Spinal cord (tissue), 10 donors: ENCODE results near the gene STARD3. TPM values are rescaled to one million over a fixed set of nuclear protein-coding genes. Genes with fewer than 3 reads are reported as not detected.

ENCODE experiments used
- DNase-seq, 6 donors: peaks; one replicate each; pipeline versions ENCODE4 v3.0.0 to v3.0.0-alpha.2; 2013 to 2015; ENCODE audit warnings: low spot score in 6 of 6, low read depth in 4 of 6
- H3K27ac ChIP-seq: one replicate; pipeline ENCODE4 v1.5.1; 2013; ENCODE audit warnings: low read depth, low read length, control low read depth
- H3K27me3 ChIP-seq: one replicate; pipeline ENCODE4 v1.6.1; 2013; ENCODE audit warnings: low read length; ENCODE audit not compliant: control insufficient read depth, insufficient read depth
- H3K36me3 ChIP-seq: one replicate; pipeline ENCODE4 v1.6.1; 2013; ENCODE audit warnings: low read length; ENCODE audit not compliant: control insufficient read depth, insufficient read depth
- H3K4me1 ChIP-seq: one replicate; pipeline ENCODE4 v1.6.1; 2013; ENCODE audit warnings: low read length; ENCODE audit not compliant: control insufficient read depth, insufficient read depth
- H3K4me3 ChIP-seq: one replicate; pipeline ENCODE4 v1.5.1; 2013; ENCODE audit warnings: low read depth, low read length, control low read depth
- H3K9me3 ChIP-seq: one replicate; pipeline ENCODE4 v1.6.1; 2013; ENCODE audit warnings: low read length; ENCODE audit not compliant: control insufficient read depth, insufficient read depth
- WGBS: methylation state at CpG from one replicate; pipeline ENCODE4 v1.1.5; 2013; ENCODE audit warnings: missing lambda C conversion rate; ENCODE audit not compliant: insufficient coverage; 5-methylcytosine and 5-hydroxymethylcytosine counted together
- polyA plus RNA-seq, 2 donors: library from polyadenylated mRNA; unstranded; fragments of 120-200 nt; gene quantifications; one replicate each; pipeline ENCODE4 v1.2.1, GENCODE V29; 2013; ENCODE audit not compliant: insufficient read length in 2 of 2
- total RNA-seq, 2 donors: library from RNA; depleted of rRNA in 1 of 2; stranded (reverse); fragments of 120-200 nt in 1 of 2; fragments of >200 nt in 1 of 2; gene quantifications; one replicate each; pipeline versions ENCODE4 v1.2.3 to v1.2.4, GENCODE V29; 2013 to 2014
- donor health status: healthy.

Gene STARD3
- total and polyA plus RNA-seq, 4 donors: 17.2 to 76.8 (median 49.4) TPM

- no peaks in the 10 kb centered on the region for H3K9me3 ChIP-seq
- under 1% methylated on average over 72 of the region's 72 CpGs for WGBS
Observed at GRCh38 chr17:39627047-39627711, 9.8 kb upstream of the STARD3 start.

GRCh38 chr17:39627712-39628516, 9.0 kb upstream of the STARD3 start:
- 15% methylated on average over 12 of the region's 16 CpGs for WGBS
- peak overlapping the region; percentile 51 for H3K4me3 ChIP-seq
- DNase-seq: no peak
- H3K27me3 ChIP-seq: peaks cover 32% of the 10 kb centered on the region
- no peak overlapping the region for H3K27ac ChIP-seq
- H3K9me3 ChIP-seq: no peaks in the 10 kb centered on the region
- H3K4me1 ChIP-seq: peaks cover 76% of the 10 kb centered on the region
- peaks cover 8% of the 10 kb centered on the region for H3K36me3 ChIP-seq

More at GRCh38 chr17:39627047-39627711, 9.8 kb upstream of the STARD3 start:
- no peak overlapping the region for H3K27ac ChIP-seq
- peaks cover 71% of the 10 kb centered on the region for H3K4me1 ChIP-seq
- H3K36me3 ChIP-seq: peaks cover 8% of the 10 kb centered on the region
- no peak for DNase-seq
- H3K4me3 ChIP-seq: peak overlapping the region; percentile 51
- H3K27me3 ChIP-seq: peaks cover 32% of the 10 kb centered on the region

GRCh38 chr17:39628655-39629493, 8.1 kb upstream of the STARD3 start:
- H3K36me3 ChIP-seq: peaks cover 8% of the 10 kb centered on the region
- H3K4me1 ChIP-seq: peaks cover 78% of the 10 kb centered on the region
- H3K27me3 ChIP-seq: peaks cover 32% of the 10 kb centered on the region
- no peaks in the 10 kb centered on the region for H3K9me3 ChIP-seq
- no peak overlapping the region for H3K27ac ChIP-seq
- WGBS: 50% methylated on average over 4 of the region's 10 CpGs
- DNase-seq: no peak
- peak overlapping the region; percentile 51 for H3K4me3 ChIP-seq

- Histone ChIP-seq H3K9me3 (no peaks in the 10 kb centered on the region), H3K27ac (no peak overlapping the region), H3K4me3 (no peak overlapping the region), H3K27me3 (peaks cover 32% of the 10 kb centered on the region), H3K36me3 (peaks cover 8% of the 10 kb centered on the region), H3K4me1 (peaks cover 83% of the 10 kb centered on the region)
- 67% methylated on average over 1 of the region's 3 CpGs for WGBS
- DNase-seq: no peak
Observed at GRCh38 chr17:39629494-39629880, 7.5 kb upstream of the STARD3 start.

- Histone ChIP-seq H3K9me3 (no peaks in the 10 kb centered on the region), H3K36me3 (peaks cover 8% of the 10 kb centered on the region), H3K4me3 (no peak overlapping the region), H3K27ac (no peak overlapping the region), H3K27me3 (peaks cover 29% of the 10 kb centered on the region), H3K4me1 (peaks cover 84% of the 10 kb centered on the region)
- WGBS: 71% methylated on average over 8 of the region's 12 CpGs
- no peak for DNase-seq
Observed at GRCh38 chr17:39629898-39630297, 7.0 kb upstream of the STARD3 start.

- H3K27me3 ChIP-seq: peaks cover 21% of the 10 kb centered on the region
- H3K4me3 ChIP-seq: no peak overlapping the region
- no peak for DNase-seq
- peaks cover 11% of the 10 kb centered on the region for H3K36me3 ChIP-seq
- WGBS: 63% methylated on average over 4 of the region's 6 CpGs
- no peaks in the 10 kb centered on the region for H3K9me3 ChIP-seq
- no peak overlapping the region for H3K27ac ChIP-seq
- peaks cover 71% of the 10 kb centered on the region for H3K4me1 ChIP-seq
Observed at GRCh38 chr17:39631403-39631802, 5.5 kb upstream of the STARD3 start.

GRCh38 chr17:39632153-39632941, 4.6 kb upstream of the STARD3 start:
- peak in 3 of 6 donors; percentile 60 to 87 (median 82) for DNase-seq
- peaks cover 14% of the 10 kb centered on the region for H3K27me3 ChIP-seq
- H3K9me3 ChIP-seq: no peaks in the 10 kb centered on the region
- peaks cover 11% of the 10 kb centered on the region for H3K36me3 ChIP-seq
- H3K4me1 ChIP-seq: peaks cover 68% of the 10 kb centered on the region
- H3K27ac ChIP-seq: peak overlapping the region; percentile 85
- no peak overlapping the region for H3K4me3 ChIP-seq
- WGBS: 23% methylated on average over 10 of the region's 13 CpGs

- H3K27ac ChIP-seq: peak overlapping the region; percentile 19
Observed at GRCh38 chr17:39633570-39634183, 3.3 kb upstream of the STARD3 start.

More at GRCh38 chr17:39633570-39634183, 3.3 kb upstream of the STARD3 start:
- Histone ChIP-seq H3K27me3 (peaks cover 2% of the 10 kb centered on the region), H3K4me1 (peaks cover 65% of the 10 kb centered on the region), H3K4me3 (no peak overlapping the region), H3K9me3 (no peaks in the 10 kb centered on the region), H3K36me3 (peaks cover 11% of the 10 kb centered on the region)
- no peak for DNase-seq
- WGBS: 85% methylated on average over 7 of the region's 8 CpGs
